Neural progenitor cell (in vitro differentiated cells): ENCODE data around the gene S100A6.

ENCODE experiments used
- EZH2 ChIP-seq: fragments of 200-600 bp; sonication (generic); IDR thresholded peaks from 2 replicates; pipeline ENCODE4 v1.6.1; 2017; ENCODE audit warnings: antibody characterized with exemption, mild to moderate bottlenecking, moderate library complexity
- EZH2phosphoT487 ChIP-seq: fragments of 200-600 bp; sonication (generic); IDR thresholded peaks from 2 replicates; pipeline ENCODE4 v1.6.1; 2017; ENCODE audit warnings: antibody characterized with exemption
- TF ChIP-seq, protein P1 (sequence below): fragments of 200-600 bp; sonication (generic); IDR thresholded peaks from 2 replicates; pipeline ENCODE4 v1.5.1; 2017; ENCODE audit warnings: antibody characterized with exemption, mild to moderate bottlenecking

- TF ChIP-seq, protein P1, sequence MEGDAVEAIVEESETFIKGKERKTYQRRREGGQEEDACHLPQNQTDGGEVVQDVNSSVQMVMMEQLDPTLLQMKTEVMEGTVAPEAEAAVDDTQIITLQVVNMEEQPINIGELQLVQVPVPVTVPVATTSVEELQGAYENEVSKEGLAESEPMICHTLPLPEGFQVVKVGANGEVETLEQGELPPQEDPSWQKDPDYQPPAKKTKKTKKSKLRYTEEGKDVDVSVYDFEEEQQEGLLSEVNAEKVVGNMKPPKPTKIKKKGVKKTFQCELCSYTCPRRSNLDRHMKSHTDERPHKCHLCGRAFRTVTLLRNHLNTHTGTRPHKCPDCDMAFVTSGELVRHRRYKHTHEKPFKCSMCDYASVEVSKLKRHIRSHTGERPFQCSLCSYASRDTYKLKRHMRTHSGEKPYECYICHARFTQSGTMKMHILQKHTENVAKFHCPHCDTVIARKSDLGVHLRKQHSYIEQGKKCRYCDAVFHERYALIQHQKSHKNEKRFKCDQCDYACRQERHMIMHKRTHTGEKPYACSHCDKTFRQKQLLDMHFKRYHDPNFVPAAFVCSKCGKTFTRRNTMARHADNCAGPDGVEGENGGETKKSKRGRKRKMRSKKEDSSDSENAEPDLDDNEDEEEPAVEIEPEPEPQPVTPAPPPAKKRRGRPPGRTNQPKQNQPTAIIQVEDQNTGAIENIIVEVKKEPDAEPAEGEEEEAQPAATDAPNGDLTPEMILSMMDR = no peak
- TF ChIP-seq EZH2 (no peak), EZH2phosphoT487 (no peak)
Observed at GRCh38 chr1:153506386-153506785, 29.4 kb downstream of the S100A6 start.
